BLaER1 treated with 17β-estradiol and CSF1 and Interleukin-3, amounts not matched to agents 10 nM and 100 nM (cell line): Measurements from ENCODE around the gene ATXN2.

Source experiments
- H3K27ac ChIP-seq, 11 experiments: shearing (Covaris generic); formaldehyde crosslinking; 2 replicates each; pipeline ENCODE4 v1.8.1; 2022
- H3K27me3 ChIP-seq, 11 experiments: shearing (Covaris generic); formaldehyde crosslinking; 2 replicates each; pipeline ENCODE4 v1.8.1; 2022
- H3K36me3 ChIP-seq, 11 experiments: shearing (Covaris generic); formaldehyde crosslinking; 2 replicates each; pipeline ENCODE4 v1.8.1; 2022
- H3K4me1 ChIP-seq, 10 experiments: shearing (Covaris generic); formaldehyde crosslinking; 2 replicates each; pipeline ENCODE4 v1.8.1; 2022
- H3K4me2 ChIP-seq, 11 experiments: shearing (Covaris generic); formaldehyde crosslinking; 2 replicates each; pipeline ENCODE4 v1.8.1; 2022
- H3K4me3 ChIP-seq, 10 experiments: shearing (Covaris generic); formaldehyde crosslinking; 2 replicates each; pipeline ENCODE4 v1.8.1; 2022
- H3K9ac ChIP-seq, 11 experiments: shearing (Covaris generic); formaldehyde crosslinking; 2 replicates each; pipeline ENCODE4 v1.8.1; 2022
- H3K9me3 ChIP-seq, 11 experiments: shearing (Covaris generic); formaldehyde crosslinking; replicated peaks in 1 of 11; 2 replicates each; pipeline ENCODE4 v1.8.1; 2022
- H4K20me1 ChIP-seq, 11 experiments: shearing (Covaris generic); formaldehyde crosslinking; 2 replicates each; pipeline ENCODE4 v1.8.1; 2022
- Cebpa-rat ChIP-seq, 11 experiments: shearing (Covaris generic); IDR thresholded peaks; 2 replicates each; pipeline ENCODE4 v1.8.1; 2022

The ATXN2 gene

GRCh38 chr12:111448846-111449790 is 150.0 kb downstream of the ATXN2 start:
- H3K4me3 ChIP-seq: no peak overlapping the region
- H3K27ac ChIP-seq: peak overlapping the region in 8 of 11 experiments; percentile 8 to 54 (median 18); a peak in 14 of 22 replicates
- H3K4me1 ChIP-seq: peaks cover 61 to 85% (median 79%) of the 10 kb centered on the region in 10 experiments
- peak overlapping the region in 4 of 11 experiments; percentile 12 to 43 (median 26); a peak in 6 of 22 replicates for H3K4me2 ChIP-seq
- no peaks in the 10 kb centered on the region for H3K9me3 ChIP-seq
- H4K20me1 ChIP-seq: peaks cover 48 to 97% (median 86%) of the 10 kb centered on the region in 11 experiments
- H3K27me3 ChIP-seq: no peaks in the 10 kb centered on the region
- peaks cover 72 to 89% (median 85%) of the 10 kb centered on the region in 11 experiments for H3K36me3 ChIP-seq
- H3K9ac ChIP-seq: peak overlapping the region; percentile 0 to 62 (median 38); a peak in 14 of 22 replicates
- TF ChIP-seq Cebpa-rat (IDR thresholded peaks at IDR 0.05): no peak

- TF ChIP-seq Cebpa-rat (IDR thresholded peaks at IDR 0.05): no peak
- Histone ChIP-seq H4K20me1 (peaks cover 50 to 97% (median 86%) of the 10 kb centered on the region in 11 experiments), H3K9me3 (no peaks in the 10 kb centered on the region), H3K36me3 (peaks cover 71 to 89% (median 82%) of the 10 kb centered on the region in 11 experiments), H3K4me1 (peaks cover 68 to 93% (median 86%) of the 10 kb centered on the region in 10 experiments), H3K27ac (peak overlapping the region in 8 of 11 experiments; percentile 3 to 54 (median 14); a peak in 11 of 22 replicates), H3K9ac (peak overlapping the region; percentile 0 to 62 (median 29); a peak in 14 of 22 replicates), H3K4me3 (no peak overlapping the region), H3K4me2 (peak overlapping the region in 4 of 11 experiments; percentile 13 to 43 (median 32); a peak in 5 of 22 replicates), H3K27me3 (no peaks in the 10 kb centered on the region)
Observed at GRCh38 chr12:111448266-111448830, 150.8 kb downstream of the ATXN2 start.

GRCh38 chr12:111447571-111448265 is 151.4 kb downstream of the ATXN2 start:
- Histone ChIP-seq H3K4me1 (peaks cover 68 to 99% (median 92%) of the 10 kb centered on the region in 10 experiments), H3K36me3 (peaks cover 67 to 90% (median 83%) of the 10 kb centered on the region in 11 experiments), H3K4me2 (peak overlapping the region in 4 of 11 experiments; percentile 6 to 43 (median 32); a peak in 5 of 22 replicates), H3K4me3 (no peak overlapping the region), H3K27me3 (no peaks in the 10 kb centered on the region), H3K9me3 (no peaks in the 10 kb centered on the region), H3K27ac (peak overlapping the region in 7 of 11 experiments; percentile 3 to 54 (median 11); a peak in 8 of 22 replicates), H4K20me1 (peaks cover 51 to 98% (median 88%) of the 10 kb centered on the region in 11 experiments), H3K9ac (peak overlapping the region in 8 of 11 experiments; percentile 0 to 62 (median 26); a peak in 7 of 22 replicates)
- no peak for TF ChIP-seq Cebpa-rat (IDR thresholded peaks at IDR 0.05)

GRCh38 chr12:111446631-111447570 is 152.2 kb downstream of the ATXN2 start:
- Histone ChIP-seq H3K9ac (peak overlapping the region; percentile 63 to 80 (median 69); a peak in 21 of 22 replicates), H3K27ac (peak overlapping the region in 10 of 11 experiments; percentile 57 to 92 (median 74); a peak in 20 of 22 replicates), H3K9me3 (no peaks in the 10 kb centered on the region), H3K36me3 (peaks cover 66 to 90% (median 83%) of the 10 kb centered on the region in 11 experiments), H3K27me3 (no peaks in the 10 kb centered on the region), H4K20me1 (peaks cover 58 to 100% (median 95%) of the 10 kb centered on the region in 11 experiments), H3K4me2 (peak overlapping the region; percentile 93 to 100 (median 98)), H3K4me3 (peak overlapping the region in 4 of 10 experiments; percentile 34 to 50 (median 48); a peak in 3 of 20 replicates), H3K4me1 (peaks cover 73 to 99% (median 97%) of the 10 kb centered on the region in 10 experiments)
- TF ChIP-seq Cebpa-rat (IDR thresholded peaks at IDR 0.05): no peak

GRCh38 chr12:111445726-111446581 is 153.2 kb downstream of the ATXN2 start:
- Histone ChIP-seq H3K4me3 (peak overlapping the region; percentile 13 to 60 (median 47); a peak in 19 of 20 replicates), H3K4me2 (peak overlapping the region; percentile 93 to 100 (median 98)), H3K9ac (peak overlapping the region; percentile 63 to 80 (median 69)), H3K36me3 (peaks cover 61 to 91% (median 85%) of the 10 kb centered on the region in 11 experiments), H3K9me3 (no peaks in the 10 kb centered on the region), H3K27ac (peak overlapping the region; percentile 57 to 92 (median 74)), H3K4me1 (peaks cover 73 to 100% (median 99%) of the 10 kb centered on the region in 10 experiments), H3K27me3 (no peaks in the 10 kb centered on the region), H4K20me1 (peaks cover 65 to 100% (median 97%) of the 10 kb centered on the region in 11 experiments)
- TF ChIP-seq Cebpa-rat (IDR thresholded peaks at IDR 0.05): no peak

GRCh38 chr12:111444925-111445725 is 154.0 kb downstream of the ATXN2 start:
- Histone ChIP-seq H3K27ac (peak overlapping the region; percentile 57 to 92 (median 74)), H3K4me2 (peak overlapping the region; percentile 93 to 100 (median 98)), H3K9me3 (no peaks in the 10 kb centered on the region), H3K36me3 (peaks cover 61 to 91% (median 85%) of the 10 kb centered on the region in 11 experiments), H3K4me3 (peak overlapping the region; percentile 13 to 60 (median 47); a peak in 19 of 20 replicates), H3K27me3 (no peaks in the 10 kb centered on the region), H3K4me1 (peaks cover 81 to 100% (median 99%) of the 10 kb centered on the region in 10 experiments), H4K20me1 (peaks cover 74 to 100% (median 97%) of the 10 kb centered on the region in 11 experiments), H3K9ac (peak overlapping the region; percentile 63 to 80 (median 69))
- TF ChIP-seq Cebpa-rat (IDR thresholded peaks at IDR 0.05): no peak
